OCI-LY7 (cell line): ENCODE results near the gene PCNX2. TPM values are rescaled to one million over a fixed set of nuclear protein-coding genes. Genes with fewer than 3 reads are reported as not detected.

Experiments
- BruUV-seq: library from RNA; stranded (reverse); fragments of 400-500 nt; replicated peaks from 2 replicates; lab custom pipeline; 2021; lab: Mats Ljungman, UMichigan
- CTCF ChIA-PET: fragments of 300-600 bp; sonication (Branson Sonifier 250); formaldehyde crosslinking; loops from one replicate; lab custom pipeline; 2022; ENCODE audit warnings: antibody characterized with exemption; ENCODE audit not compliant: unreplicated experiment; lab: Charles Lee
- POLR2A ChIA-PET: fragments of 300-600 bp; sonication (Branson Sonifier 250); formaldehyde crosslinking; loops from one replicate; lab custom pipeline; 2022; ENCODE audit warnings: antibody characterized with exemption; lab: Charles Lee
- DNase-seq: peaks from one replicate; pipeline ENCODE4 v3.0.0-alpha.2; 2015; ENCODE audit warnings: low spot score
- H2AFZ ChIP-seq: fragments of 200-600 bp; sonication (generic), shearing (Covaris generic); 2 replicates; pipeline ENCODE4 v1.6.1; 2014; ENCODE audit warnings: mild to moderate bottlenecking, antibody characterized with exemption, low read length, moderate library complexity
- H3K27ac ChIP-seq: fragments of 200-600 bp; sonication (generic); 2 replicates; pipeline ENCODE4 v1.5.1; 2014; ENCODE audit warnings: mixed run types, low read depth, mild to moderate bottlenecking, moderate library complexity, low read length, inconsistent platforms; ENCODE audit not compliant: poor library complexity, severe bottlenecking
- H3K36me3 ChIP-seq: fragments of 200-600 bp; sonication (generic); 2 replicates; pipeline ENCODE4 v1.6.1; 2014; ENCODE audit warnings: mild to moderate bottlenecking, antibody characterized with exemption, low read length, moderate library complexity, mixed read lengths; ENCODE audit not compliant: insufficient read depth
- H3K4me1 ChIP-seq: fragments of 200-600 bp; sonication (generic); 2 replicates; pipeline ENCODE4 v1.5.1; 2014; ENCODE audit warnings: mild to moderate bottlenecking, low read length; ENCODE audit not compliant: insufficient read depth, poor library complexity, severe bottlenecking
- H3K4me2 ChIP-seq: fragments of 200-600 bp; sonication (generic); 2 replicates; pipeline ENCODE4 v1.6.1; 2014; ENCODE audit warnings: mild to moderate bottlenecking, low read length
- H3K4me3 ChIP-seq: fragments of 200-600 bp; sonication (generic); 2 replicates; pipeline ENCODE4 v1.5.1; 2014; ENCODE audit warnings: mild to moderate bottlenecking, low read depth, low read length; ENCODE audit not compliant: poor library complexity, severe bottlenecking
- H3K79me2 ChIP-seq: fragments of 200-600 bp; sonication (generic); 2 replicates; pipeline ENCODE4 v1.6.1; 2016; ENCODE audit warnings: low read depth, mild to moderate bottlenecking, low read length, moderate library complexity, mixed read lengths; ENCODE audit not compliant: insufficient read depth
- H3K9me2 ChIP-seq: fragments of 200-600 bp; sonication (generic); 2 replicates; pipeline ENCODE4 v1.6.1; 2016; ENCODE audit warnings: mild to moderate bottlenecking, low read length, mixed read lengths; ENCODE audit not compliant: insufficient read depth
- H3K9me3 ChIP-seq: fragments of 200-600 bp; sonication (generic); 2 replicates; pipeline ENCODE4 v1.6.1; 2014; ENCODE audit warnings: mild to moderate bottlenecking, mixed run types, low read length, mixed read lengths
- H4K20me1 ChIP-seq: fragments of 200-600 bp; sonication (generic); 2 replicates; pipeline ENCODE4 v1.6.1; 2014; ENCODE audit warnings: mild to moderate bottlenecking, antibody characterized with exemption, low read length, moderate library complexity, mixed read lengths; ENCODE audit not compliant: insufficient read depth
- CTCF ChIP-seq: fragments of 200-600 bp; sonication (generic); conservative IDR thresholded peaks from 2 replicates; pipeline ENCODE4 v1.5.1; 2014; ENCODE audit warnings: mild to moderate bottlenecking, antibody characterized with exemption, low read length, moderate library complexity, mixed read lengths
- EZH2phosphoT487 ChIP-seq: fragments of 200-600 bp; sonication (generic); IDR thresholded peaks from 2 replicates; pipeline ENCODE4 v1.6.1; 2018; ENCODE audit warnings: low read depth, borderline replicate concordance, mild to moderate bottlenecking, mixed run types, antibody characterized with exemption, low read length, moderate library complexity, mixed read lengths
- intact Hi-C: fragments of 100-400 bp; cut with micrococcal nuclease; formaldehyde crosslinking; loops from one replicate; pipeline ENCODE4 v1.10.0; 2022; ENCODE audit not compliant: unreplicated experiment
- total RNA-seq, 2 experiments: library from RNA; depleted of rRNA in 1 of 2; stranded (reverse); fragments of >200 nt in 1 of 2; shearing (Covaris generic) in 1 of 2; gene quantifications; 2 replicates each; pipeline ENCODE4 v1.2.3, GENCODE V29; 2014 to 2022

The PCNX2 gene
- total RNA-seq, 2 experiments from 2014 or later = 17.1 to 26.9 TPM

DNA sequence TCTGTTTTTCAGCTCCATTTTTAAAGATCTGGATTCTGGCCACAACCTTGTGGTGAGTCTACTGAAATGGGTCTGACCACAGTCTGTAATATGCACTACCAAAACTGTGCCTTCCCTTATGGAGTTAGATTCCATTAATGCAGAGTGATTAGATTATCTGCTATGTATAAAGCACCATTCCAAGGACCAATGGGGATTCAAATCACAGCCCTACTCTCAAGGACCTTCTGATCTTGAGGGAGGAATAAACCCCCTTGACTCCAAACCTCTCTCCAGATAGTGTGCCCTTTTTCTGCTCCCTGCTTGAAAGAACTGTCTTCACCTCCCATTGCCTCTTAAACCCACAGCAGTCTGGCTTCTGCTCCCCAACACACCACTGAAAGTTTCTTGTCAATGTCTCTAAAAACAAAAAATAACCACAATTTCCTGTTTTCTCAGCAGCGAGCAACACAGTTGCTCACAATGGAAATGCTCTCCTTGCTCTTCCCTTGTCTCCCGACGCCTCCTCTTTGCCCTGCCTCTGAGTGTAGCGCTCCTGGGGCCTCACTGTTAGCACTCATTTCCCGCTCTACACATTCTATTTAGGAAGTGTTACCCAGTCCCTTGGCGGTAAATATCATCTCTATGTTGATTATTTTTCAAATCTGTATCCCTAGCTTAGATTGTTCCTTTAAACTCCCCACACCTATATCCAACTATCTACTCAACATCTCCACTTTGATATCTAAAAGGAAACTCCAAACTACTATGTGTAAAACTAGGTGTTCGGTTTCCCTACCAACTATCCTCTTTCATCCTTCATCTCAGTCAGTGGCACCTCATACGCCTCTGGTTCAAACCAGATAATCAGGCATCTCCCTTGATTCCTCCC lies 13.6 kb downstream of the PCNX2 start:
- no peak overlapping the region for H3K4me3 ChIP-seq
- no peaks in the 10 kb centered on the region for H4K20me1 ChIP-seq
- CTCF ChIA-PET = no interaction called here
- POLR2A ChIA-PET = interaction anchor here (0.6 to 1.2 kb wide), 2 partner anchors 14 to 704 kb away, joined by 3 to 6 read pairs; partner anchors contain the start of gene PCNX2
- peak; percentile 16 for DNase-seq
- H3K36me3 ChIP-seq = no peaks in the 10 kb centered on the region
- intact Hi-C loops = no loop called here
- peaks cover 13% of the 10 kb centered on the region for H3K4me1 ChIP-seq
- peak overlapping the region; percentile 48 for H3K4me2 ChIP-seq
- H3K9me3 ChIP-seq = no peaks in the 10 kb centered on the region
- H3K79me2 ChIP-seq = peaks cover 14% of the 10 kb centered on the region; the same call in 1 of the 2 replicates
- H3K27ac ChIP-seq = no peak overlapping the region
- no TSS peak for BruUV-seq
- H3K9me2 ChIP-seq = no peaks in the 10 kb centered on the region
- H2AFZ ChIP-seq = no peak overlapping the region
- TF ChIP-seq CTCF (no peak), EZH2phosphoT487 (no peak)

DNA sequence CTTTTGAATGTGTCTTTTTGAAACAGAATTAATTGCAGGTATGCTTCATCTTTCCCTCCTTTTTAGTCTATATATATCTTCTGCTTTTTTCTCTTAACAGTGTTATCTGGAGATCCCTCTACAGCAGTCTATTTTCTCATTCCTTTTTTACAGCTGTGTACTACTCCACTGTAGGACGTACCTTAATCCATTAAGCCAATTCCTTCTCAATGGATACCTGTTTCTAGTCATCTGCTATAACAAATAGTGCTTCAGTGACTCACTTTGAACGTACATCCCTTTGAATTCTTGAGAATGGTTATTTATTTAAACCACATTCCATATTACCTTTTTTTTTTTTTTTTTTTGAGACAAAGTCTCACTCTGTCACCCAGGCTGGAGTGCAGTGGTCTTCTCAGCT lies 15.6 kb downstream of the PCNX2 start:
- H3K9me3 ChIP-seq = no peaks in the 10 kb centered on the region
- H4K20me1 ChIP-seq = no peaks in the 10 kb centered on the region
- no peak overlapping the region for H3K27ac ChIP-seq
- peaks cover 14% of the 10 kb centered on the region; the same call in 1 of the 2 replicates for H3K79me2 ChIP-seq
- H3K4me2 ChIP-seq = no peak overlapping the region
- intact Hi-C loops = no loop called here
- POLR2A ChIA-PET = no interaction called here
- no TSS peak for BruUV-seq
- DNase-seq = no peak
- no peak overlapping the region for H3K4me3 ChIP-seq
- CTCF ChIA-PET = no interaction called here
- peaks cover 13% of the 10 kb centered on the region for H3K4me1 ChIP-seq
- no peak overlapping the region for H2AFZ ChIP-seq
- TF ChIP-seq CTCF (no peak), EZH2phosphoT487 (no peak)
- H3K9me2 ChIP-seq = no peaks in the 10 kb centered on the region
- no peaks in the 10 kb centered on the region for H3K36me3 ChIP-seq

GRCh38 chr1:233278631-233279030 lies 16.9 kb downstream of the PCNX2 start:
- CTCF ChIA-PET = no interaction called here

More at GRCh38 chr1:233278631-233279030, 16.9 kb downstream of the PCNX2 start:
- H4K20me1 ChIP-seq = no peaks in the 10 kb centered on the region
- no peak for DNase-seq
- BruUV-seq = no TSS peak
- peaks cover 13% of the 10 kb centered on the region for H3K4me1 ChIP-seq
- H2AFZ ChIP-seq = no peak overlapping the region
- H3K27ac ChIP-seq = no peak overlapping the region
- H3K4me2 ChIP-seq = no peak overlapping the region
- TF ChIP-seq EZH2phosphoT487 (no peak), CTCF (no peak)
- peaks cover 14% of the 10 kb centered on the region; the same call in 1 of the 2 replicates for H3K79me2 ChIP-seq
- no peaks in the 10 kb centered on the region for H3K9me2 ChIP-seq
- POLR2A ChIA-PET = interaction anchor here (0.6 to 0.9 kb wide), 2 partner anchors 13 to 16 kb away, joined by 4 to 5 read pairs; no protein-coding TSS in a partner anchor
- intact Hi-C loops = no loop called here
- no peaks in the 10 kb centered on the region for H3K9me3 ChIP-seq
- no peaks in the 10 kb centered on the region for H3K36me3 ChIP-seq
- H3K4me3 ChIP-seq = no peak overlapping the region
